Upper lobe of right lung (tissue), 1 donor: ENCODE results near the gene CLEC19A. TPM values are rescaled to one million over a fixed set of nuclear protein-coding genes. Genes with fewer than 3 reads are reported as not detected.

Experiments used
- ATAC-seq: fragments of 200-7000 bp; cut with Tn5 transposase; one replicate; pipeline ENCODE4 v1.9.1; 2020; ENCODE audit warnings: mild to moderate bottlenecking, moderate library complexity
- DNase-seq: peaks from one replicate; pipeline ENCODE4 v3.0.0-alpha.2; 2020
- H3K27ac ChIP-seq: fragments of 200-600 bp; one replicate; pipeline ENCODE4 v1.8.0; 2022
- H3K27me3 ChIP-seq: fragments of 200-600 bp; one replicate; pipeline ENCODE4 v1.8.0; 2022; ENCODE audit warnings: mild to moderate bottlenecking
- H3K36me3 ChIP-seq: fragments of 200-600 bp; one replicate; pipeline ENCODE4 v1.8.0; 2022
- H3K4me1 ChIP-seq: fragments of 200-600 bp; one replicate; pipeline ENCODE4 v1.8.0; 2022
- H3K4me3 ChIP-seq: fragments of 200-600 bp; one replicate; pipeline ENCODE4 v1.8.0; 2022; ENCODE audit warnings: mild to moderate bottlenecking
- H3K9me3 ChIP-seq: fragments of 200-600 bp; one replicate; pipeline ENCODE4 v1.8.0; 2022
- CTCF ChIP-seq: fragments of 200-600 bp; IDR thresholded peaks from one replicate; pipeline ENCODE4 v1.8.0; 2022; ENCODE audit warnings: antibody characterized with exemption
- intact Hi-C: fragments of 100-400 bp; cut with DNase I; formaldehyde crosslinking; loops from one replicate; pipeline ENCODE4 v1.11.0; 2022
- long read RNA-seq: library from polyadenylated mRNA; unstranded; transcript quantifications from one replicate; pipeline ENCODE4 v2.0.0, GENCODE V29; 2021
- total RNA-seq: library from RNA; stranded (reverse); fragmentation: NEBNext Ultra II Directional; extraction: Animal tissue kit (Norgen Biotek cat#: 25700); gene quantifications from one replicate; pipeline ENCODE4 v1.2.1, GENCODE V29; 2021
- donor health status: DM: no; HTN: yes; CAD: no; lungs with severe emphysema.

The CLEC19A gene
- 0.17 TPM for total RNA-seq
- long read RNA-seq, partial matches to known transcripts = 0 of 1 reads
- long read RNA-seq, other reads (novel, unspliced or antisense) = 1 of 1 reads

- no peaks in the 10 kb centered on the region for H3K27me3 ChIP-seq
- ATAC-seq (no peak), DNase-seq (no peak)
- H3K4me3 ChIP-seq = no peak within 1 kb of the TSS
- intact Hi-C loops = no loop called here
- no peaks in the 10 kb centered on the region for H3K4me1 ChIP-seq
- H3K27ac ChIP-seq = no peak within 1 kb of the TSS
- no peak for TF ChIP-seq CTCF
- H3K9me3 ChIP-seq = no peaks in the 10 kb centered on the region
- no peaks in the 10 kb centered on the region for H3K36me3 ChIP-seq
Measured at GRCh38 chr16:19285431-19285830, at the start of gene CLEC19A. TSS of gene CLEC19A (plus strand) at chr16:19285731. CDS start at chr16:19285852, 121 bp downstream.

- Histone ChIP-seq H3K27me3 (no peaks in the 10 kb centered on the region), H3K4me3 (no peak overlapping the region), H3K36me3 (no peaks in the 10 kb centered on the region), H3K27ac (no peak overlapping the region), H3K4me1 (no peaks in the 10 kb centered on the region), H3K9me3 (no peaks in the 10 kb centered on the region)
- no peak for DNase-seq
- intact Hi-C loops = no loop called here
- no peak for ATAC-seq
- TF ChIP-seq CTCF = no peak
Measured at GRCh38 chr16:19235886-19236285, 49.6 kb upstream of the CLEC19A start.

GRCh38 chr16:19236561-19237209, 48.8 kb upstream of the CLEC19A start:
- Histone ChIP-seq H3K27ac (no peak overlapping the region), H3K4me3 (no peak overlapping the region), H3K27me3 (no peaks in the 10 kb centered on the region), H3K9me3 (no peaks in the 10 kb centered on the region), H3K4me1 (no peaks in the 10 kb centered on the region), H3K36me3 (no peaks in the 10 kb centered on the region)
- TF ChIP-seq CTCF = no peak
- DNase-seq = no peak
- peak; percentile 55 for ATAC-seq
- intact Hi-C loops = no loop called here

- Histone ChIP-seq H3K4me3 (no peak overlapping the region), H3K4me1 (no peaks in the 10 kb centered on the region), H3K27me3 (no peaks in the 10 kb centered on the region), H3K36me3 (no peaks in the 10 kb centered on the region), H3K27ac (no peak overlapping the region), H3K9me3 (no peaks in the 10 kb centered on the region)
- DNase-seq = no peak
- intact Hi-C loops = no loop called here
- no peak for ATAC-seq
- no peak for TF ChIP-seq CTCF
Measured at GRCh38 chr16:19238406-19238805, 47.1 kb upstream of the CLEC19A start.

GRCh38 chr16:19239511-19240155, 45.9 kb upstream of the CLEC19A start:
- no peaks in the 10 kb centered on the region for H3K4me1 ChIP-seq
- no peaks in the 10 kb centered on the region for H3K9me3 ChIP-seq
- H3K27me3 ChIP-seq = no peaks in the 10 kb centered on the region
- intact Hi-C loops = no loop called here
- H3K4me3 ChIP-seq = no peak overlapping the region
- no peak overlapping the region for H3K27ac ChIP-seq
- no peaks in the 10 kb centered on the region for H3K36me3 ChIP-seq
- no peak for ATAC-seq
- DNase-seq = no peak
- no peak for TF ChIP-seq CTCF
